Measurements from ENCODE around the gene TNFRSF1A.

TNFRSF1A gene

DNA sequence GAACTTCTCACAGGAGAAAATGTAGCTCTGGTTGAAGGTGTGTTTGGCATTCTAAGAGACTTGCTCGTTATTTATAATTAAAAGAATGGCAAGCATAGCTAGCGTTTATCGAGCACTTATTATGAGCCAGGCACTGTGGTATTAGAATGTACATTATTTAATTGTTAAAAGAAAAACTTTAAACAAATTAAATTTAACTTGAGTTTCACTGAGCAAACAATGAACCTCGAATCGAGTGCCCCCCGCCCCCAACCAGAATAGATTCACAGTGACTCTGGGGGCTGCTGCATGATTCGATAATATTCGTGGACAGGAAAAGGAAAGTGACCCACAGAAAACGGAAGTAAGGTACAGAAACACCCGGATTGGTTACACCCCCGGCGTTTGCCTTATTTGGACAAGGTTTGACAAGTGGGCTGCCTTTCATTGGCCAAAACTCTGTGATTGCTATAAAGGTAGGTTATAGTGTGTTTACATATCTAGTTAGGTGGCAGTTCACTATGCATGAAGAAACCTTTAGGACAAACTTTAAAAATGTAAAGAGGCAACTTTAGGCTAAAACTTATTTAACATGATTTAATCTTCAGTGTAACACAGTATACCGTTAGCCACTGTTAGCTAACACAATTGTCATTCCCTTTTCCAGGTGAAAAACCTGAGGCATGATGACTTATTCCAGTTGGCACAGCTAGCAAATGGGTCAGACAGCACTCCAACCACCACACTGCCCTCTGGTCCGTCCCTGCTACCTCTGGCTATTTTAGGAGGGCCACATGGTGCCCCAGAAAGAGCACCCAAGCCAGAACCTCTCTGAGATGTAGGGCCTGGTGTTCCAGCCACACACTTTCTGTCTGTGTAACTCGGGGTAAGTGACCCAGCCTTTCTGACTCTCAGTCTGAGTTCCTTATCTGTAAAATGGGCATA, 26.4 kb upstream of the TNFRSF1A start:
- Histone ChIP-seq H3K4me1 (ENCODE audit: control insufficient read depth in 5 of 5, insufficient read depth in 5 of 5, low read length in 5 of 5) (peaks cover 0 to 31% (median 22%) of the 10 kb centered on the region in 5 donors), H3K9me3 (ENCODE audit: control insufficient read depth in 5 of 5, low read length in 5 of 5) (no peaks in the 10 kb centered on the region), H3K27ac (ENCODE audit: low read depth, low read length) (peak overlapping the region; percentile 57), H3K9ac (ENCODE audit: low read length in 5 of 5) (no peak overlapping the region), H3K27me3 (ENCODE audit: control insufficient read depth in 5 of 5, insufficient read depth in 4 of 5, low read length in 5 of 5) (no peaks in the 10 kb centered on the region), H3K36me3 (ENCODE audit: control insufficient read depth in 5 of 5, insufficient read depth in 5 of 5, low read length in 5 of 5) (no peaks in the 10 kb centered on the region), H3K4me3 (ENCODE audit: low read depth in 1 of 5, low read length in 5 of 5) (no peak overlapping the region)

DNA sequence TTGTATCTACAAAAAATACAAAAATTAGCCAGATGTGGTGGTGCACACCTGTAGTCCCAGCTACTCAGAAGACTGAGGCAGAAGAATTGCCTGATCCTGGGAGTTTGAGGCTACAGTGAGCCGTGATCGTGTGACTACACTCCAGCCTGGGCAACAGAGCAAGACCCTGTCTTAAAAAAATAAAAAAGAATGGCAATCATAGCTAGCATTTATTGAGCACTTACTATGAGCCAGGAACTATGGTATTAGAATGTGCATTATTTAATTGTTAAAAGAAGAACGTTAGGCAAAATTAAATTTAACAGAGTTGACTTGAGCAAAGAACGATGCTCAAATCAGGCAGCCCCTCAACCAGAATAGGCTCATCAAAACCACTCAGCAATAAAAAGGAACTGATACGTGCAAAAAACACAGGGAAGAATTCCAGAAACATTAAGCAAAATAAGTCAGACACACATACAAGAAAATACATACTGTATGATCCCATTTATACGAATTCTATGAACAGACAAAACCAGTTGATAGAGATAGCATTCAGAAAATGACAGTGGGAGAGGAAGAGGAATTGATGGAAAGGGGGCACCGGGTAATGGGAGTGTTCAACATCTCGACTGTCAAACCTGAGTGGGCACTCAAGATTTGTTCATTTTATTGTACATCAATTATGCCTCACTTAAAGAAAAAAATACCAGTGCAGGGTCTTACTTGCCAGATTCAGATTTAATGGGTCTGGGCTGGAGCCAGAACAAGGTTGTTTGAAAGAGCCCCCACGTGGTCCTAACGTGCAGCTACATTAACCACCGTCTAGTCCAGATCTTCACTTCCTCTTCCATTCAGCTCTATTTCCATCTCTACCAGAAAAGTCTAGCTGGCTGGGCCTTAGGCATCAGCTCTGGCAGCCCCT, 25.4 kb upstream of the TNFRSF1A start:
- peak overlapping the region; percentile 57 for H3K27ac ChIP-seq (ENCODE audit: low read depth, low read length)
- H3K4me3 ChIP-seq (ENCODE audit: low read depth in 1 of 5, low read length in 5 of 5), result no peak overlapping the region
- peaks cover 0 to 29% (median 18%) of the 10 kb centered on the region in 5 donors for H3K4me1 ChIP-seq (ENCODE audit: control insufficient read depth in 5 of 5, insufficient read depth in 5 of 5, low read length in 5 of 5)
- no peaks in the 10 kb centered on the region for H3K27me3 ChIP-seq (ENCODE audit: control insufficient read depth in 5 of 5, insufficient read depth in 4 of 5, low read length in 5 of 5)
- H3K9me3 ChIP-seq (ENCODE audit: control insufficient read depth in 5 of 5, low read length in 5 of 5), result no peaks in the 10 kb centered on the region
- H3K36me3 ChIP-seq (ENCODE audit: control insufficient read depth in 5 of 5, insufficient read depth in 5 of 5, low read length in 5 of 5), result no peaks in the 10 kb centered on the region
- H3K9ac ChIP-seq (ENCODE audit: low read length in 5 of 5), result no peak overlapping the region

DNA sequence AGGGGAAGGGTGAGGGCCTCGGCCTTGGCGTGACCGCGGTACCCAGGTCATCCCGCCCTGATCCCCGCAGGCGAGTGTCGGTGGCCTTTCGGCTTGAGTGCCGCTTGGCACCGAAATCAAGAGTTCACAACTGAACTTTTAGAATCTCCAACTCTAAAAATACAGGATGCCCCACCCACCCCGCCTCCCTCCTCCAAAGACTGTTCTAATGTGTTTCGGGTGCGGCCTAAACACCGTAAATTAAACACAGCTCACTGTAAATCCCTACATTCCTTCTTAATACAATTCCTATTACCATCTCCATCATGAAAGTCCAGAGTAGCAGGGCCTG, 22.1 kb upstream of the TNFRSF1A start:
- peaks cover 0 to 38% (median 18%) of the 10 kb centered on the region in 5 donors for H3K4me1 ChIP-seq (ENCODE audit: control insufficient read depth in 5 of 5, insufficient read depth in 5 of 5, low read length in 5 of 5)
- H3K27ac ChIP-seq (ENCODE audit: low read depth, low read length), result peak overlapping the region; percentile 70
- H3K9me3 ChIP-seq (ENCODE audit: control insufficient read depth in 5 of 5, low read length in 5 of 5), result no peaks in the 10 kb centered on the region
- no peaks in the 10 kb centered on the region for H3K27me3 ChIP-seq (ENCODE audit: control insufficient read depth in 5 of 5, insufficient read depth in 4 of 5, low read length in 5 of 5)
- H3K4me3 ChIP-seq (ENCODE audit: low read depth in 1 of 5, low read length in 5 of 5), result peak overlapping the region in 4 of 5 donors; percentile 61 to 84 (median 80)
- no peaks in the 10 kb centered on the region for H3K36me3 ChIP-seq (ENCODE audit: control insufficient read depth in 5 of 5, insufficient read depth in 5 of 5, low read length in 5 of 5)
- H3K9ac ChIP-seq (ENCODE audit: low read length in 5 of 5), result peak overlapping the region; percentile 19 to 88 (median 78)

DNA sequence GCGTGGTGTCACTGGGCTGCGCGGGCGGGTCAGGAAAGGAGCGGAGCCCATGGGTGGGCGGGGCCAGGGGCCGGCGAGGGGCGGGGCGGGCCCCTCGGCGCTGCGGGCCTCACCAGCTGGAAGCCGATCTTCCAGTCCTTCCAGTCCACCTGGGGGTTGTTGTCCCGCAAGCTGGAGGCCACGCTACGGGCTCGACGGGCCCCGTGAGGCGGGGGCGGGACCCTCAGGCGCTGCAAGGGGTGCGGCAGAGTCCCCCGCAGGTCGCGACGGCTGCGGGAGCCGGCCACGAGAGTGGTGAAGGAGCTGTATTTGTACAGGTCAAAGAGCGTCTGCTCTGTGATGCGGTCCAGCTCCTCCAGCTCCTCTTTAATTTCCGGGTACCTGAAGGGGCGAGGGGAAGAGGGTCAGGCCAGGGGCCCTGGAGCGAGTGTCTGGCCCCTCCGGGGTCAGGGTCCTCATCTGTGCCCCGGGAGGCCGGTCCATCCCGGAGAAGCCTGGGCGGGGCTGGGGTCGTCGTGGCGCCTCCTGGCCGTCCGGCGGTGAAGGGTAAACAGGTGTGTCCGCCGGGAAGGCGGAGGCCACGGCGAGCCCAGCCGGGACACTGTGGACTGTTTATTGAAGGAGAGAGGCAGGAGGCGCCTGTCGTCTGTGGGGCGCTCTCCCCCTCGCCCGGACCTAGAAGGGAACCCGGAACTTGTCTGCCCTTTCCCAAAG, 21.6 kb upstream of the TNFRSF1A start:
- Histone ChIP-seq H3K36me3 (ENCODE audit: control insufficient read depth in 5 of 5, insufficient read depth in 5 of 5, low read length in 5 of 5) (no peaks in the 10 kb centered on the region), H3K9ac (ENCODE audit: low read length in 5 of 5) (peak overlapping the region; percentile 19 to 88 (median 78)), H3K4me1 (ENCODE audit: control insufficient read depth in 5 of 5, insufficient read depth in 5 of 5, low read length in 5 of 5) (peaks cover 0 to 33% (median 18%) of the 10 kb centered on the region in 5 donors), H3K9me3 (ENCODE audit: control insufficient read depth in 5 of 5, low read length in 5 of 5) (no peaks in the 10 kb centered on the region), H3K4me3 (ENCODE audit: low read depth in 1 of 5, low read length in 5 of 5) (peak overlapping the region in 4 of 5 donors; percentile 61 to 84 (median 80)), H3K27ac (ENCODE audit: low read depth, low read length) (peak overlapping the region; percentile 70), H3K27me3 (ENCODE audit: control insufficient read depth in 5 of 5, insufficient read depth in 4 of 5, low read length in 5 of 5) (no peaks in the 10 kb centered on the region)

DNA sequence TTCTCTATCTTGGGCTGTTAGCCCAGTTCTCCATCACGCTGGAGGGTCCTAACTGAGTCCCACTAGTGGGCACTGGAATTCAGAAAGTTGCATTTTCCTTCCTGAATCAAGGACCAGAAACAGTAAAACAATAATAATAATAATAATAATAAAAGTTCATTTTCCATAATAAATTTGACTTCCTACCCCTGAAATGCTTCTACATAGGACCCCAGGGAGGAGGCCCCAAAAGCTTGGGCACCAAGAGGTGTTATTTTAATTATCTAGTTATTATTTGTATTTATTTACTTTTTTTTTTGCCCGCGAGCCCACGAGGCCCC, 21.1 kb upstream of the TNFRSF1A start:
- no peak overlapping the region for H3K27ac ChIP-seq (ENCODE audit: low read depth, low read length)
- H3K4me3 ChIP-seq (ENCODE audit: low read depth in 1 of 5, low read length in 5 of 5), result peak overlapping the region in 1 of 5 donors; percentile 83
- no peaks in the 10 kb centered on the region for H3K9me3 ChIP-seq (ENCODE audit: control insufficient read depth in 5 of 5, low read length in 5 of 5)
- no peaks in the 10 kb centered on the region for H3K27me3 ChIP-seq (ENCODE audit: control insufficient read depth in 5 of 5, insufficient read depth in 4 of 5, low read length in 5 of 5)
- H3K9ac ChIP-seq (ENCODE audit: low read length in 5 of 5), result peak overlapping the region in 1 of 5 donors; percentile 63
- H3K4me1 ChIP-seq (ENCODE audit: control insufficient read depth in 5 of 5, insufficient read depth in 5 of 5, low read length in 5 of 5), result peaks cover 0 to 28% (median 18%) of the 10 kb centered on the region in 5 donors
- H3K36me3 ChIP-seq (ENCODE audit: control insufficient read depth in 5 of 5, insufficient read depth in 5 of 5, low read length in 5 of 5), result no peaks in the 10 kb centered on the region

DNA sequence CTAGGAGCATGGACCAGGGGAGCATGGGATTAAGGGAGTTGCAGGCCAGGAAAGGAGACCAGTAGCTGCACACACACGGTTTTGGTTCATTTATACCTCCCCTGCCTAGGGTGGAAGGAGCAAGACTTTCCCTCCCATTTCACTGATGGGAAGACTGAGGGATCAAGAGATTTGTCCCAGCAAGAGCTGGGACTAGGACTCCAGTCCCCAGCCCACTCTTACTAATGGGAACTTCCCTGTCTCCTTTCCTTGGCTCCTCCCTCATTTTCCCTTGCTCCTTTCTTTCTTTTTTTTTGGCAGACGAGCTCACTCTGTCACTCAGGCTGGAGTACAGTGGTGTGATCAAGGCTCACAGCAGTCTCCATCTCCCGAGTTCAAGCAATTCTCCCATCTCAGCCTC, 20.5 kb upstream of the TNFRSF1A start:
- Histone ChIP-seq H3K4me1 (ENCODE audit: control insufficient read depth in 5 of 5, insufficient read depth in 5 of 5, low read length in 5 of 5) (peaks cover 0 to 24% (median 18%) of the 10 kb centered on the region in 5 donors), H3K27me3 (ENCODE audit: control insufficient read depth in 5 of 5, insufficient read depth in 4 of 5, low read length in 5 of 5) (no peaks in the 10 kb centered on the region), H3K9me3 (ENCODE audit: control insufficient read depth in 5 of 5, low read length in 5 of 5) (no peaks in the 10 kb centered on the region), H3K36me3 (ENCODE audit: control insufficient read depth in 5 of 5, insufficient read depth in 5 of 5, low read length in 5 of 5) (no peaks in the 10 kb centered on the region), H3K27ac (ENCODE audit: low read depth, low read length) (no peak overlapping the region), H3K4me3 (ENCODE audit: low read depth in 1 of 5, low read length in 5 of 5) (peak overlapping the region in 1 of 5 donors; percentile 13), H3K9ac (ENCODE audit: low read length in 5 of 5) (peak overlapping the region in 2 of 5 donors; percentile 35 to 41)

DNA sequence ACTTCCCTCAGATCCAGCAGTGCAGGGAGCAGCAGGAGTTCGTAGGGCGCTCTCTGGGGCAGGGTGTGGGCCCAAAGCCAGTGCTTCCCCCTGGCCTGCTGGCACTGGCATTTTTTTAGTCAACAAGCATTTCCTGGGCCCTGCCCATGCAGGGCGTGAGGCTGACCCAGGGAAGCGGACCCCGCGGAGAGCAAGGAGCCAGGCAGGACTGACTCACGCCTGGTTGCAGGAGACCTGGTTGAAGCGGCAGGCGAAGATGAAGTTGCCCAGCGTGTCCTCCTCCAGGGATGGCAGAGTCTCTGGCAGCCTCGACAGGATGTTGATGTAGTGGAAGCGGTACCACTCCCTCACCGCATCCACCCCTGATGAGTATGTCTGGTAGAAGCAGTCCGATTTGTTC, 20.0 kb upstream of the TNFRSF1A start:
- peak overlapping the region in 1 of 5 donors; percentile 13 for H3K4me3 ChIP-seq (ENCODE audit: low read depth in 1 of 5, low read length in 5 of 5)
- H3K9ac ChIP-seq (ENCODE audit: low read length in 5 of 5), result peak overlapping the region in 1 of 5 donors; percentile 41
- H3K27ac ChIP-seq (ENCODE audit: low read depth, low read length), result no peak overlapping the region
- peaks cover 0 to 24% (median 18%) of the 10 kb centered on the region in 5 donors for H3K4me1 ChIP-seq (ENCODE audit: control insufficient read depth in 5 of 5, insufficient read depth in 5 of 5, low read length in 5 of 5)
- H3K9me3 ChIP-seq (ENCODE audit: control insufficient read depth in 5 of 5, low read length in 5 of 5), result no peaks in the 10 kb centered on the region
- no peaks in the 10 kb centered on the region for H3K36me3 ChIP-seq (ENCODE audit: control insufficient read depth in 5 of 5, insufficient read depth in 5 of 5, low read length in 5 of 5)
- no peaks in the 10 kb centered on the region for H3K27me3 ChIP-seq (ENCODE audit: control insufficient read depth in 5 of 5, insufficient read depth in 4 of 5, low read length in 5 of 5)

DNA sequence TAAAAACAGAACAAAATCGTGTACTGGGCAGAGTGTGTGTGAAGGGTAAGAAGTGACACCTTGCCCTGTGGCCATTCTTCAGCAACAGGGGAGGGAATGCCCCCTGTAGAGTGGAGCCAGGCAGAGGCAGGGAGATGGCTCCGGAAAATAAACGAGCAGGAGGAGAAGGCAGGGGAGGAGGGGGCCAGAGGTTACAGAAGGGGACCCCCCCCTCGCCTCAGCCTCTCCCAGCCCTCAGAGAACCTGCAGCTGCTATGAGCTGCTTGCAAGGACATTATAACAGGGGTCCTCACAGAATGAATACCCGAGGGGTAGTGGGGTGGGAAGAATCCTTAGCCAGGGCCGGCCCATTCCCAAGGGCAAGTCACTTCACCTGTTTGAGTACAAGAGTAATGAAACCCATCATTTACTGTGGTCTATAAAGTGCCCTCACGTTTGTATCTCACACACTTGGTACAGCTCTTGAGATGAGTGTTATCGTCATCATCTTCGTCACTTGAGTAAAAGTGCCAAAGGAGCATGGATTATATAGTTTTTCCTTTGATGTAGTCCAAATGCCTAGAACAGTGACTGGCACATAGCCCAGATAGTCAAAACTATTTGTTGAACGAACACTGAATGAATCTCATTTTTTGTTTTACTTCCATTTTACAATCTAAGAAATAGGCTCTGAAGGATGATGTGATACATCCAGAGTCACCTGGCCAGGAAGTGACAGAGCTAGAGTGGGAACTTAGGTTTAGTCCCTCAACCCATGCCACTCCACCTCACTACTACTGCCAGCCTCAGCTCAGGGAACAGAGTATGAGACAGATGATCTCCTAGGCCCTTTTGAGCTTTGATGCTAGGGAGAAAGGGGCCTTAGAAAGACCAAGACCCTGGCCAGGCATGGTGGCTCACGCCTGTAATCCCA, 19.0 kb upstream of the TNFRSF1A start:
- Histone ChIP-seq H3K9ac (ENCODE audit: low read length in 5 of 5) (no peak overlapping the region), H3K4me3 (ENCODE audit: low read depth in 1 of 5, low read length in 5 of 5) (no peak overlapping the region), H3K27me3 (ENCODE audit: control insufficient read depth in 5 of 5, insufficient read depth in 4 of 5, low read length in 5 of 5) (no peaks in the 10 kb centered on the region), H3K27ac (ENCODE audit: low read depth, low read length) (no peak overlapping the region), H3K36me3 (ENCODE audit: control insufficient read depth in 5 of 5, insufficient read depth in 5 of 5, low read length in 5 of 5) (no peaks in the 10 kb centered on the region), H3K9me3 (ENCODE audit: control insufficient read depth in 5 of 5, low read length in 5 of 5) (no peaks in the 10 kb centered on the region), H3K4me1 (ENCODE audit: control insufficient read depth in 5 of 5, insufficient read depth in 5 of 5, low read length in 5 of 5) (peaks cover 0 to 26% (median 18%) of the 10 kb centered on the region in 5 donors)

DNA sequence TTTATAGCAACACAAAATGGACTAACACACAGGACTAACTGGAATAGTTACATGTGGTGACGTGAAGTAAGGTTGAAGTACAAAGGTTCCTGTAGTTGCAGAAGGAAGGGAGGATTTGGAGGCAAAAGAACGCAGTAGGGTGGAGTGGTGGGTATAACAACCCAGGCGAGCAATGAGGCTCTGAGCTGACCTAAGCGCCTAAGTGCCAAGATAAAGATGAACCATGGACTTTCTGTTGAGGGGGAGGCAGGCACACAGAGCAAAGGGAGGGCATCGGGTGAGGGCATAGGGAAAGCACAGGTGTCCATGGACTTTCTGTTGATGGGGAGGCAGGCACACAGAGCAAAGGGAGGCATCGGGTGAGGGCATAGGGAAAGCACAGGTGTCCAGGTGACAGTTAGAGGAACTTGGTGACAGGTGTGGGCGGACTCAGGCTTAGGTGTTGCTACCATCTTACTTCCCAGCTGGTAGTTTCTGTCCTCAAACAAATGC, 18.2 kb upstream of the TNFRSF1A start:
- Histone ChIP-seq H3K4me3 (ENCODE audit: low read depth in 1 of 5, low read length in 5 of 5) (no peak overlapping the region), H3K36me3 (ENCODE audit: control insufficient read depth in 5 of 5, insufficient read depth in 5 of 5, low read length in 5 of 5) (no peaks in the 10 kb centered on the region), H3K4me1 (ENCODE audit: control insufficient read depth in 5 of 5, insufficient read depth in 5 of 5, low read length in 5 of 5) (peaks cover 0 to 33% (median 23%) of the 10 kb centered on the region in 5 donors), H3K9me3 (ENCODE audit: control insufficient read depth in 5 of 5, low read length in 5 of 5) (no peaks in the 10 kb centered on the region), H3K27me3 (ENCODE audit: control insufficient read depth in 5 of 5, insufficient read depth in 4 of 5, low read length in 5 of 5) (no peaks in the 10 kb centered on the region), H3K27ac (ENCODE audit: low read depth, low read length) (no peak overlapping the region), H3K9ac (ENCODE audit: low read length in 5 of 5) (no peak overlapping the region)
